IgD-negative memory B cell (primary cell): ENCODE measurements around the gene IGFBP2. TPM values are rescaled to one million over a fixed set of nuclear protein-coding genes. Genes with fewer than 3 reads are reported as not detected.
A peak's percentile ranks its signal among the peaks of the same experiment; 100 is the strongest.
"Not testable (repeated sequence)": the region's sequence is repeated elsewhere in the genome, so short reads cannot be mapped to it uniquely, and the experiment has no call there.

Experiments
- H3K27ac Mint-ChIP-seq, 3 donors: one replicate each; pipeline ENCODE4 v1.8.0; 2020 to 2022; ENCODE audit warnings: mild to moderate bottlenecking in 3 of 3, mixed read lengths in 3 of 3, moderate library complexity in 1 of 3
- H3K27me3 Mint-ChIP-seq: one replicate; pipeline ENCODE4 v1.8.0; 2021; ENCODE audit warnings: mixed read lengths
- H3K36me3 Mint-ChIP-seq: one replicate; pipeline ENCODE4 v1.8.0; 2020; ENCODE audit warnings: mild to moderate bottlenecking, mixed read lengths
- H3K4me1 Mint-ChIP-seq, 3 donors: one replicate each; pipeline ENCODE4 v1.8.0; 2020 to 2022; ENCODE audit warnings: mixed read lengths in 3 of 3, mild to moderate bottlenecking in 1 of 3
- H3K4me3 Mint-ChIP-seq, 4 donors: one replicate each; pipeline ENCODE4 v1.8.0; 2020 to 2022; ENCODE audit warnings: mild to moderate bottlenecking in 4 of 4, mixed read lengths in 4 of 4, moderate library complexity in 3 of 4
- H3K9me3 Mint-ChIP-seq, 3 donors: one replicate each; pipeline ENCODE4 v1.8.0; 2020 to 2021; ENCODE audit warnings: mixed read lengths in 3 of 3, mild to moderate bottlenecking in 1 of 3
- polyA plus RNA-seq: library from polyadenylated mRNA; unstranded; fragments of 300-500 nt; fragmentation: Illumina TruSeq; gene quantifications from one replicate; pipeline ENCODE4 v1.2.3, GENCODE V29; 2021

Gene IGFBP2
- not detected for polyA plus RNA-seq

DNA sequence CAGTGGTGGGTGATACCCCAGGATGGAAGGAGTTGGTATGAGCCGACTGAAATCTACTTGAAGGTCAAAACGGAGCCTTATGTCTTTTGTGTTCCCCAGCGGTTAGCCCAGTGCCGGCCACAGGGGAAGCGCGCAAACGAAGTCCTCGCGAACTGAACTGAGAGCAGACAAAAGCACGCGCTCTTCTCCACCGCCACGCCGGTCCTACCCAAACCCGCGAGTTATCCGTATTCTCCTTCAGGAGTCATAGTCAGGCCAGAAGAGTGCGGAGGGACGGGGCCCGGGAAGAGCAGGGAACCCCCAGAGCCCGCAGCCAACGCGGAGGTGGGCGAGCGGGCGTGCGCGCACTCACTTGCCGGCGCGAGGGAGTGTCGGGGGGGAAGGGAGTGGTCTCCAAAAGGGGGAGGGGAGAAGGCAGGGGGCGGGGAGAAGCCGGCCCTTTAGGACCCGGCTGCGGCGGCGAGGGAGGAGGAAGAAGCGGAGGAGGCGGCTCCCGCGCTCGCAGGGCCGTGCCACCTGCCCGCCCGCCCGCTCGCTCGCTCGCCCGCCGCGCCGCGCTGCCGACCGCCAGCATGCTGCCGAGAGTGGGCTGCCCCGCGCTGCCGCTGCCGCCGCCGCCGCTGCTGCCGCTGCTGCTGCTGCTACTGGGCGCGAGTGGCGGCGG lies at the start of gene IGFBP2:
Gene IGFBP2 (plus strand): TSS at position 469 of the 664 bp plus-strand sequence. CDS start 104 bp downstream, at position 573.
- H3K36me3 Mint-ChIP-seq = no peaks in the 10 kb centered on the region
- peaks cover 0 to 3% (median 0%) of the 10 kb centered on the region in 3 donors for H3K9me3 Mint-ChIP-seq
- H3K27ac Mint-ChIP-seq = peak within 1 kb of the TSS in 1 of 3 donors; percentile 79
- peaks cover 54% of the 10 kb centered on the region for H3K27me3 Mint-ChIP-seq
- H3K4me1 Mint-ChIP-seq = peaks cover 5 to 14% (median 9%) of the 10 kb centered on the region in 3 donors
- peak within 1 kb of the TSS; percentile 7 to 91 (median 80) for H3K4me3 Mint-ChIP-seq

GRCh38 chr2:216583606-216584005 lies 49.6 kb upstream of the IGFBP2 start:
- Mint-ChIP-seq H3K9me3 (peaks cover 0 to 3% (median 3%) of the 10 kb centered on the region in 3 donors), H3K27me3 (peaks cover 20% of the 10 kb centered on the region), H3K4me1 (peaks cover 0 to 6% (median 0%) of the 10 kb centered on the region in 3 donors), H3K27ac (no peak overlapping the region), H3K36me3 (no peaks in the 10 kb centered on the region), H3K4me3 (no peak overlapping the region)

DNA sequence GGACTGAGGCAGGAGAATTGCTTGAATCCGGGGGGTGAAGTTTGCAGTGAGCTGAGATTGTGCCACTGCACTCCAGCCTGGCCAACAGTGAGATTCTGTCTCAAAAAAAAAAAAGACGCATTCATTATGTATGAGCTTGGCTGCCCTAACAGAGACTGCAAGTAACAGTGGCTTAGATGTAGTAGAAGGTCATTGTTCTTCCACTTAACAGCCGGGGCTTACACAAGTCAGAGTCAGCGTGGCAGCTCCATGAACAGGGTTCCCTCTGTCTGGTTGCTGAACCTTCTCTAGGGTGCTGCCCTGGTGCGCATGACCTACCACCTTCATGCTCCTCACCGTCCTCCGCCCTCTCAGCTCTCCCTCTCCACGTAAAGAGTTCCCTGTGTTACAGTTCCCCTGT lies 49.1 kb upstream of the IGFBP2 start:
- Mint-ChIP-seq H3K27me3 (peaks cover 21% of the 10 kb centered on the region), H3K4me1 (peaks cover 0 to 6% (median 0%) of the 10 kb centered on the region in 3 donors), H3K36me3 (no peaks in the 10 kb centered on the region), H3K9me3 (peaks cover 0 to 3% (median 3%) of the 10 kb centered on the region in 3 donors), H3K27ac (no peak overlapping the region), H3K4me3 (no peak overlapping the region)

DNA sequence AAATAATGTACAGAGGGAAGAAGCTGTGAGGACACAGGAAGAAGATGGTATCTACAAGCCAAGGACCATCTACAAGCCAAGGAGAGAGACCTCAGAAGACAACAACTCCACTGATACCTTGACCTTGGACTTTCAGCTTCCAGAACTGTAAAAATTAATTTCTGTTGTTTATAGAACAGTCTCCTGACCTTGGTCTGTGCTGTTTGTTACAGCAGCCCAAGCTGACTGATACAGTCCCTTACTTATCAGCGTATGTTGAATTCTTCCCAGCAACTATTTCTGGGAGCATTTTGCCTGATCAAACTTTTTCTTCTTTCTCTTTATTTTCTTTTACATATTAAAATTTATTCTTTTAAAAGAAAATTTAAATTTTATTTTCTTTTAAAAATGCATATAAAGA lies 47.8 kb upstream of the IGFBP2 start:
- peaks cover 0 to 6% (median 0%) of the 10 kb centered on the region in 3 donors for H3K4me1 Mint-ChIP-seq

DNA sequence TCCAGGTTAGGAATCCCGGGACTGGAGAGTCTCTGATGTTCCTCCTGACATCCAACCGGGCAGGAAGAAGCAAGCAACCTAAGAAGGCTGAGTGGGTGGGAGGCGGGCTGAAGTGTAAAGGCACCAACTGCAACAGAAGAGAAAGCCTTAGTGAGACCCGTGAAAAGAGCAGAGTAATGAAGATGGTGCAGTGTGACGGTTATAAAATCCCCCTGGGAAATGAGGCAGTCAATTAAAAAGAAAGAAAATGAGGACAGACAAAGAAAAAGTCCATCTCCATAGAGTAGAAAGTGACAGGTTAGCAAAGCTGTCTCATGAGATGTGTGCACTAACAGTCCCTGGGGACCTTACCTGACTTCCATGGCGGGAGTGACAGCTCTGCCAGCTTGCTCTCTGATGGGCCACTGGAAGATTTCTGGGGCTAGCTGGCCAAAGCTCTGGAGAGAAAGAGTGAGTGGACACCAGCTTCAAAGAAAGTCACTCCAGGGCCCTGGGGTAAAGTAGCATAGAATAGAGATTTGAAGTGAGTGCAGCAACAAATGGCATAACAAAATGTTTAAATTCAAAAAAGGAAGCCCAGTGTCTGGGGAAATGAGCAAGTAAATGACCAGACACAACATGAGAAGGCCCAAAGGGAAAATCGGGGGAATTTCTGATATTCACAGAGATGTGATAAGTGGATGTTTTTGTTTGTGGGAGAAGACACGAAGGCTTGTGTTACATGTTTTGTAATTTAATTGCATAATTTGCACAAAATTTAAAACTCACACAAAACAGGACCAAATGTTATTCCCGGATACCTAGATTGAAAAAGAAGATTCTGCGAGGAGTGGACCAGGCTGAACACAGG lies 44.1 kb upstream of the IGFBP2 start:
- no peak overlapping the region for H3K27ac Mint-ChIP-seq
- H3K9me3 Mint-ChIP-seq = peaks cover 0 to 3% (median 3%) of the 10 kb centered on the region in 3 donors
- H3K4me3 Mint-ChIP-seq = no peak overlapping the region

More for the DNA sequence above, 47.8 kb upstream of the IGFBP2 start:
- Mint-ChIP-seq H3K4me3 (peak overlapping the region in 1 of 4 donors; percentile 25), H3K27me3 (peaks cover 21% of the 10 kb centered on the region), H3K27ac (no peak overlapping the region), H3K9me3 (peaks cover 0 to 3% (median 3%) of the 10 kb centered on the region in 3 donors), H3K36me3 (no peaks in the 10 kb centered on the region)

DNA sequence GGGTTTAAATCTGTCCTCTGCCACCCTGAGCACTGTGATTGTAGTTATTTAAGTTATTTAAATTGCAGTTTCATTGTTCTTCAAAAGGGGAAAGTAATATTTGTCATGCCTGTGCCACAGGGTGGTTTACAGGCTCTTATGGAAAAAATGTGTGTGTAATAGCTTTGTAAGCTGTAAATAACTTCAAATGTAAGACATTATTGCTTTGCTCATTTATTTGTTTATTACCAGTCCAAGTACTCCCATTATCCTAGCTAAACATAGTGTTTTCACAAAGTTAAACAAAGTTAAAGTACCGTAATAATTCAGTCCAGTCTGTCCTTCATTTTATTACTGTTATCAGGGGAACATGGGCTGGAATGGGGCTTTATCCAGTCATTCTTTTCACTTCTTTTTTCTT lies 43.4 kb upstream of the IGFBP2 start:
- Mint-ChIP-seq H3K4me3 (no peak overlapping the region), H3K36me3 (no peaks in the 10 kb centered on the region), H3K27me3 (peaks cover 3% of the 10 kb centered on the region), H3K9me3 (peaks cover 0 to 3% (median 3%) of the 10 kb centered on the region in 3 donors), H3K27ac (no peak overlapping the region), H3K4me1 (peaks cover 0 to 6% (median 0%) of the 10 kb centered on the region in 3 donors)

More for the DNA sequence above, 44.1 kb upstream of the IGFBP2 start:
- peaks cover 10% of the 10 kb centered on the region for H3K27me3 Mint-ChIP-seq
- H3K36me3 Mint-ChIP-seq = no peaks in the 10 kb centered on the region
- peaks cover 0 to 6% (median 0%) of the 10 kb centered on the region in 3 donors for H3K4me1 Mint-ChIP-seq

GRCh38 chr2:216590780-216591179 lies 42.4 kb upstream of the IGFBP2 start:
- Mint-ChIP-seq H3K4me3 (peak overlapping the region in 1 of 4 donors; percentile 9), H3K36me3 (no peaks in the 10 kb centered on the region), H3K27me3 (peaks cover 2% of the 10 kb centered on the region), H3K4me1 (peaks cover 0 to 6% (median 0%) of the 10 kb centered on the region in 3 donors), H3K27ac (no peak overlapping the region), H3K9me3 (peaks cover 0 to 3% (median 2%) of the 10 kb centered on the region in 3 donors)

DNA sequence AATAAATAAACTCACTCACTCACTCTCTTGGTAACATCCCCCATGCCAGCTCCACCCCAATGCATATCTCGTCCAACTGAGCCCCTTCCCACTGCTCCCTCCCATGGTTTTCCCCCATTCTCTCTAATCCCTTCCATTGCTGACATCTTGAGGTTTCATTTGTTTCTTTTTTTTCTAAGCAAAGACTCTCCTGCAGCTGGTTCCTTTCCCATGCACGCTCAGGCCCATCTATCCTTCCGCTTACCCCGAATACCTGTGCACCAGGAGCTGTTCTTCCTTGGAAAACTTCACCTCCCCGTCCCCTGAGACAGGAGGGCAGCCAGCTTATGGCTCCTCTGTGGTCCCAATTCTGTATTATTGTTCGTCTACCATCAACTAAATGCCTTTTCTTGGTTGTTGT lies 41.7 kb upstream of the IGFBP2 start:
- Mint-ChIP-seq H3K27ac (no peak overlapping the region), H3K4me3 (no peak overlapping the region), H3K4me1 (peaks cover 0 to 5% (median 0%) of the 10 kb centered on the region in 3 donors), H3K36me3 (no peaks in the 10 kb centered on the region), H3K9me3 (no peaks in the 10 kb centered on the region), H3K27me3 (peaks cover 8% of the 10 kb centered on the region)

DNA sequence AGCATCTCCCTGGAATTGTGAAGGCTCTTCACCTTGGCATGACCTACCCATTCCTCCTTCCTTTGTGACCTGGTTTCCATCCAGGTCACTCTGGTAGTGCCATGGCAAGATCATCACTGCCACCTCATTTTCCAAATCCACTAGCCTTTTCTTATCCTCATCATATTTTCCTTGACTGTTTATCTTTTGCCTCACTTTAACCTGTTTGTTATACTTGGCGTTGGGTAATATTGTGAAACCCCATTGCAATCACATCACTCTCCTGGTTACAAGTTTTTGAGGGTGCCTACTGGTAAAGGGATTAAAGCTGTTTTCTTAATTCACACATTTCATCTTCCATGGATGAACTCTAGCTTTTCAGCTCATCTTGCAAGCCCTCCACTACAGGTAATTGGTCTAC lies 39.1 kb upstream of the IGFBP2 start:
- no peaks in the 10 kb centered on the region for H3K36me3 Mint-ChIP-seq
- no peaks in the 10 kb centered on the region for H3K9me3 Mint-ChIP-seq
- H3K4me3 Mint-ChIP-seq = no peak overlapping the region
- peaks cover 8% of the 10 kb centered on the region for H3K27me3 Mint-ChIP-seq
- H3K4me1 Mint-ChIP-seq = no peaks in the 10 kb centered on the region
- no peak overlapping the region for H3K27ac Mint-ChIP-seq

DNA sequence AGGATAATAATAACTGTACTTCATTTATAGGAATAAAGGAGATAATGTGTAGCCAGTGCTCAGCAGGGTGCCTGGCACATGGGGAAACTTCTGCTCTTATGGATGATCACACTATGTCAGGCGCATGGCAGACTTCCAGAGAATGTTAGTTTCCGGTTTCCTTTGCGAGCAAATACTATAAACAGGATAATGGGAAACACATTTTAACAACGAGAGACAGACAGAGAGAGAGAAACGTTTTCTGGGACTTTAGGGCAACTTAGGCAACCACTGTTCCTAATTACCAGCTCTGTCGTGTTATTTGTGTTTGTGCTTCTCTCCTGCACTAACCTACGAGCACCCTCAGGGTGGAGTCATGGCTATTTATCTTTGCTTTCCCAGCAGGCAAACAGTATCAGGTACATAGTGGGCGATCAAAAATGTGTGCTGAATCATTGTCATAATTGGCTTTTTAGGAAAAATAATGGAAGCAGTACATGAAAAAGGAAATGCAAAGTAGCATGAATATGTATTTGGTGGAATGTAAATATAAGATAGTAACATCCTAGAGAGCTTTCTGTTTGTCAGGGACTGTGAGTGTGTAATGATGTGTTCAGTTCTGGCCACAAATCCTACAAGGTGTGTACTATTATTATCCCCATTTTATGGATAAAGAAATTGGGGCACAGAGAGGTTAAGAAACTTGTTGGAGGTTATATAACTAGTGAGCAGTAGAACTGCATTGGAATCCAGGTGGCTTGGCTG lies 36.8 kb upstream of the IGFBP2 start:
- no peaks in the 10 kb centered on the region for H3K9me3 Mint-ChIP-seq
- no peak overlapping the region for H3K27ac Mint-ChIP-seq
- no peak overlapping the region for H3K4me3 Mint-ChIP-seq
- H3K27me3 Mint-ChIP-seq = peaks cover 10% of the 10 kb centered on the region
- no peaks in the 10 kb centered on the region for H3K4me1 Mint-ChIP-seq
- H3K36me3 Mint-ChIP-seq = no peaks in the 10 kb centered on the region

DNA sequence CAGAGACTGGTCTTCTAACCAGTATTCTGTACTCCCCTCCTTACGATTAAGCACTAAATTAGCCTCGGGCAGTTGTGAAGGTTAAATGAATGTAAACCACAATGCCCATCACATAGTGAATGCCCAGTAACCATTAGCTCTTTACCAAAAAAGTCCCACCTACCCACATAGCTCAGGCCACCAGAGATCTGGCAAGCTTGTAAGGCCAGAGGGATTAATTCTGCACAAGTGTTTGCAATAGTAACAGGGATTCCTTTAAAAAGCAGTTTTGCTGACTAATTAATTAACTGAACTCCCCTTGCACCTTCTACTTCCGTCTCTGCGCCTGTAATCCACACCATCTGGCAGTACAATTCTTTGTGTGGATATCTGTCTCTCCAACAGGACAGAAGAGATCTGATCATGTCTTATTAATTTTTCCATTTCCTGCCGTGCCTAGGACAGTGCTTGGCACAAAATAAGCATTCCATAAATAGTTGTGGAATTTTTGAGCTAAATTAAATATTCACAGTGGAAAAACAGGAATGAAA lies 36.2 kb upstream of the IGFBP2 start:
- no peak overlapping the region for H3K27ac Mint-ChIP-seq
- peaks cover 11% of the 10 kb centered on the region for H3K27me3 Mint-ChIP-seq
- no peaks in the 10 kb centered on the region for H3K4me1 Mint-ChIP-seq
- no peak overlapping the region for H3K4me3 Mint-ChIP-seq
- H3K9me3 Mint-ChIP-seq = no peaks in the 10 kb centered on the region
- H3K36me3 Mint-ChIP-seq = no peaks in the 10 kb centered on the region

DNA sequence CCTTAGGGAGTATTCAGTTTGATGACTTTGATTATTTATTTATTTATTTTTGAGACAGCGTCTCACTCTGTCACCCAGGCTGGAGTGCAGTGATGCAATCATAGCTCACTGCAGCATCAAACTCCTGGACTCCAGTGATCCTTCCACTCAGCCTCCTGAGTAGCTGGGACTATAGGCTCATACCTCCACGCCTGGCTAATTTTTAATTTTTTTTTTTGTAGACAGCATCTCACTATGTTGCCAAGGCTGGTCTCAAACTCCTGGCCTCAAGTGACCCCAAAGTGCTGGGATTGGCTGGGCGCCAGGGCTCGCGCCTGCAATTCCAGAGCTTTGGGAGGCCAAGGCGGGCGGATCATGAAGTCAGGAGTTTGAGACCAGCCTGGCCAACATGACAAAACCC lies 35.4 kb upstream of the IGFBP2 start:
- not testable (repeated sequence) for H3K27ac Mint-ChIP-seq, H3K4me1 Mint-ChIP-seq, H3K9me3 Mint-ChIP-seq, H3K4me3 Mint-ChIP-seq, H3K36me3 Mint-ChIP-seq
- H3K27me3 Mint-ChIP-seq = peaks cover 13% of the 10 kb centered on the region

DNA sequence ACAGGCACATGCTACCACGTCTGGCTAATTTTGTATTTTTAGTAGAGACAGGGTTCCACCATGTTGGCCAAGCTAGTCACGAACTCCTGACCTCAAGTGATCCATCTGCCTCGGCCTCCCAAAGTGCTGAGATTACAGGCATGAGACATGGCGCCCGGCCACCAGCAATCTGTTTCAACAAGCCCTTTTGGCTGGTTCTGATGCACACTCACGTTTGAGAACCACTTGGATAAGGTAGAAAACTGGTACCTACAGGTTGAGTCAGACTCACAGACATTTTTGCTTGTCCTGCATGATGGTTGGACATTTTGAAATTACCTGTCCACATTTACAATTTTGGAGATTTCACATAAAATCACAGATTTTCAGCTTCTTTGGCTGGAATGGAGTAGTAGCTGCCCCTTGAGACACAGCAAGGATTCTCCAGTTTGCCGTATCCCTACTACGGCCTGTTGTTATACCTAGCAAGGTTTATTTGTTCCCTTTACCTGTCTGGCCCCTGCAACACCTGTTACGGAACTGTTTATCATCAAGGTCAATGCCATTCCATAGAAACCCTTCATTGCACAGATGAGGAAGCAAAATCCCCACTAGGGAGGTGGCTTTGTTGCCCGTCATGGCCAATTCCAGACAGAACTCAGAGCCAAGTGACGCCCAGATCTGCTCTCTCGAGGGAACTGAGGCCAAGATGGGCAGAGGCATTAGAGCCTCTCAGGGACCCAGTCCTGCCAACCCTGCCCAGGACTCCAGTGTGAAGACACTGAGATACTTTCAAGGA lies 31.4 kb upstream of the IGFBP2 start:
- Mint-ChIP-seq H3K4me3 (no peak overlapping the region), H3K27me3 (peaks cover 11% of the 10 kb centered on the region), H3K9me3 (no peaks in the 10 kb centered on the region), H3K27ac (no peak overlapping the region), H3K4me1 (peaks cover 0 to 5% (median 2%) of the 10 kb centered on the region in 3 donors), H3K36me3 (no peaks in the 10 kb centered on the region)
